ENCODE results near the gene CACNA1E.

Gene CACNA1E

DNA sequence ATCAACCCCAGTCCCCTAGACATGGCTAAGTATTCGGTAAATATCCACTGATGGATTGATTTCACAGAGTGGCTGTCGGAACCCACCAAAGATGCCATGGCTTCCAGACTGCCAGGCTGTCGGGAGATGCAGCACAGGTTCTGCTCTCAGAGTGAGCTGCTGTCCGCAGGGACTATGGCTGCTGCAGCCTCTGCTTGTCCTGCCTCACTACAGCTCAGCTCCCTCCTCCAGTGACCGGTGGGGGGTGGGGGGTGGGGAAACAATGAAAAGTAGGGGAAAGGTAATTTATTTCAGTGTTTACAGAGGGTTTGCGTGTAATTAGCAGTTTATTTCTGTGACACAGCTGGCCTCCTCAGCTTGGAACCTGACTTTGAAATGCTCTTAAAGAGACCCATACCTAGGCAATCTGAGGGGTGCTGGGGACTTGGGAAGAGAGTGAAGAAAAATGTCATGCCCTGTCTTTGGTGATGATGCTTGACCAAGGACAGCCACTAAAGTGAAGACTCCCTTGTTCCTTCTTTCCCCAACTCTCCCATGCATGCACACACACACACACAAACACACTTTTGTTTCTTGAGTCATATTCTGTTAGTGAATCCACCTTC lies 109.0 kb downstream of the CACNA1E start:
- DNase-seq: no peak

DNA sequence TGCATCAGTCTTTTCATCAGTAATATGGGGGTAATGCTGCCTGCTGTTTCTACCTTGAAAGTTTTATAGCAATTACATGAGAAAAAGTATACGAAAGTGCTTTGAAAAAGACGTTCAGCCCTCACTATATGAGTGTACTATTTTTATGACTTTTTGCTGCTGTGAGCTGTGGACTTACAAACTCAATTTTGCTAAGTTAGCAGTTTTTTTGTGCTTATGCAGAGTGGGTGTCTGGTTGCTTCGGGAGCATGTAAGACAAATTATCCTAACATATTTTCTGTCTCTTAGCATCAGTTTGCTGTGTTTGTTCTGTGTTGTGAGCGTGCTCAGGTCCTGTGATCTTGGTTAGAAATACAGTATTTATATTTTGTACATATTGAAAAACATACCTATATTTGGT lies 109.7 kb downstream of the CACNA1E start:
- no peak for DNase-seq

DNA sequence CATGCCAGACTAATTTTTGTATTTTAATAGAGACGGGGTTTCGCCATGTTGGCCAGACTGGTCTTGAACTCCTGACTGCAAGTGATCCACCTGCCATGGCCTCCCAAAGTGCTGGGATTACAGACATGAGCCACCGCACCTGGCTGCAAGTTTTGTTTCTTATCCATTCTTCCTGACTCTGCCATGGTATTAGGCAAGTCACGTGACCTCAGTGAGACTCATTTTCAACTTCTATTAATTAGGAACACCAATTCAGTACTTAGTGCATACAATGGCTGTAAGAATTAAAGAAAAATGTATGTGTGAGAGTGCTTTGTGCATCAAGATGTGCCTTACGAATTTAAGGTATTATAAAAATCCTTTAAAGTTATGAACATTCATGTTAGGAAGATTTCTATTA lies 111.2 kb downstream of the CACNA1E start:
- DNase-seq: no peak

DNA sequence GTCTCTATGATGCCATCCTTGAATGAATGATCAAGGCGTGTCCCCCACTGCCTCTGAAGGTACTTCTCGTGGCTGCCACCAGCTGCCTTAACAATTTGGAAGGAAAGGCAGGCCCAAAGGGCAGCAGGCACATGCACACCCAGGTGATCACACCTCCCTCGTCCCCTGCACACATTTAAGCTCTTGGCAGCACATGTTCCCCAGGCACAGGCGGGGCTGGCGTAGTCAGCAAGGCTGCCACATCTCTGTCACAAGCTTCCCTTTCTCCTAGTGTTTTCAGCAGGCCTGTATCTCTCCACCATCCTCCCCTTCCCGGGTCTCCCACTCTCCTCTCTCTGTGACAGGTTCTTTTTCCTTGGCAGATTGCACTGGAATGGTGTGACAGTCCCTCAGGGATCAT lies 111.9 kb downstream of the CACNA1E start:
- DNase-seq: no peak

DNA sequence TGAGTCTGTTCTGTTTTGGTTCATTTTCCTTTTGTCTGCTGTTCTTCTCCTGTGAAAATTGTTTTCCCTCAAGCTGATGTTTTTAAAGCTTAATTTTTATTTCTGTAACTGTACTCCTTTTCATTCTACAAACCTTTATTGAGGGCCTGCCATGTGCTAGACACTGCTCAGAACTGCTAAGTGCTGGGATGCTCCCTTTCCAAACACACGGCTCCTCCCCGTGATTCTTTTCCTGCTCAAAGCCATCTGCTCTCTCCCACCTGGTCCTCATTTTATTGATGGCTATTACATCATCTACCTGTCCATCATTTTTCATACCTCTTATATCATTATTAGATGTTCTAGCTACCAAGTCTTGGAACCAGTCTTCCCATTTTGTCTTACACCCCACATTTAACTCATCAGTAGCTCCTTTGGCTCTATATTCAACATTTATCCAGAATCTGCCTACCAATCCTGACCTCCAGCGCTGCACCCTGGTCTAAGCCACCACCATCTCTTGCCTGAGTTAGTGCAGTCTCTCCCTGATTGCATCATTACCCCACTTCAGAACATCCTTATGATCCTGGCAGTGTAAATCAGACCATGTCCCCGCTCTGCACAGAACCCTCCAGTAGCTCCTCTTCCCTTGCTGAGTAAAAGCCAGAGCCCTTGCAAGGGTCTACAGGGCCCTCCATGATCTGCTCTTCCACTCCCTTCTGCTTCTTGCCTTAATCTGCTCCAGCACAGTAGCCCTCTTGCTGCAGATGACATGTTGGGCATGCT lies 118.1 kb downstream of the CACNA1E start:
- no peak for DNase-seq

DNA sequence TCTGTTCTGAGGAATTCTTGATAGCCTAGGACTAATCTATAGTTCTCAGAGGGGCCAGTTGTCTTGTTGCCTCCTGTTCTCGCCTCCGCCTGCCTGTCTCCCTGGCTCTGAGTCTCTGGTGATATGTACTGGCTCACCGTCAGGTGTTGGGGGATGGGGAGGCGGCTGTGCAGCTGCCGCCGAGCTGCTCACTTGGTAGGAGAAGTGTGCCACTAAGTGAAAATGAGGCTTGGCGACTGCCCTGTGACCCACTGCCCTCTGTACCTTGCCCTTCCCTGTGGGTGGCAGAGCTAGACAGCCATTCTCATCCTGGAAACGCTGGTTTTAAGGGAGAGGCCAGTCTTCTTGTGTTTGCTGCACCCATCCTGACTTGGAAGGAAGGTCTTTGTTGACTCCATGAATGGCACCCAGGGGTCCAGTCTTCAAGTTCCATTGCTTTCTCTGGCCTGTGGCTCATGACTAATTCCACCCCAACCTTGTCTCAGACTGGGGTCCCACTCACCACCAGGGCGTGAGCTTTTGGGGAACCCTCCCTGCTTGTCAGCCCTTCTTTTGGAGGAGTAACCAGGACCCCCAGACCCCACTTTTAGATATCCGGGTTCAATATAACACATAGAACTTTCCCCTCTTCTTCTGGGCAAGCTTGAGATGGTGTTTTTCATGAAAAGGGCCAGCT lies 120.6 kb downstream of the CACNA1E start:
- DNase-seq: no peak

DNA sequence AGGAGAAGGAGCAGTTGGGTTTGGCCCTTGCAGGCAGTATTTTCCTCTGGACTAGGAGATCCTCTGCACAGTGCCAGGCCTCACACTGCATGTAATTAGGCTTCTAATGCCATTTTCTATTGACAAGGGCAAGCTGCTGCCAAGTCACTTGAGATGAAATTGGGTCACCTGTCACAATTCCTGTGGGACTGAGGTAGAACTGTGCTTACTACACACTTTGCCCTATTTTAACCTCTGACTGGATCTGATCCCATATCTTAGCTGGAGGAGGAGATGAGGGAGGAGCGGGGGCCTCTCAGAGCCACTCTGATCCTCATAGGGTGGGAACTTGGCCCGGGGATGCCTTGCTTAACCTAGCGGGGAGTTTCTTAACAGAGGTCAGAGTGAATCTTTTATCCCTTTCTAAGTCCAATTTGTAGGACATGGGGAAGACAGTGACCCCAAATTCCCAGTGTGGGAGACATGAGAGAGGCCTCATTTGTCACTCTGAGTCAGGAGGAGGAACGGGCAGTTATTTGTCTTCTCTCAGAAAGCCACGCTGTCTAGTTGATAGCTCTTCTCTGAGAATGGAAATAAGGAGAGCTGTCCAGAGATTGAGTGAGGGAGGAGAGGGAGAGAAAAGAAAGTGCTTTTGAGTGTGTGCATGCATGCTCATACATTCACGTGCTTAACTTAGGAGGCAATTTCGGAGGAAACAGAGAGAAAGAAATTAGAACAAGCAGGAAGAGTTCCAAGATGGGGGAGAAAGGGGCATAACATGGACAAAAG lies 121.3 kb downstream of the CACNA1E start:
- DNase-seq: no peak

DNA sequence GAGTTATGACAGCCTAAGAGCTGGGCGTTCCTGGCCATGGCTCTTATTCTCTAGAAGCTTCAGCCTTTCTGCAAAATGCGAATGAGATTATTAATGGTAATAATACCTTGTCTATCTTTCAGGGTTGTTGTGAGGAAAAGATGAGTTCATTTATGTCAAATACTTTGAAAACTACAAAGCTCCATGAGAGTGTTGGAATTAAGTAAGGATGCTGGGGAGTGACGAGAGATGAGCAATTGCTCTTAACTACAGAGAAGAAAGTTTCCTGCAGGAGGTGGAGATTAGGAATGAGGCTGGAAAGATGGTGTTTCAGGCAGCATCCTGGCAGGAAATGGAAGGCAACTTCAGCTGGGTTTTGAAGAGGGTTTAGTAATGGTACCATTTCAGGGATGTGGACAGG lies 124.2 kb downstream of the CACNA1E start:
- DNase-seq: no peak

DNA sequence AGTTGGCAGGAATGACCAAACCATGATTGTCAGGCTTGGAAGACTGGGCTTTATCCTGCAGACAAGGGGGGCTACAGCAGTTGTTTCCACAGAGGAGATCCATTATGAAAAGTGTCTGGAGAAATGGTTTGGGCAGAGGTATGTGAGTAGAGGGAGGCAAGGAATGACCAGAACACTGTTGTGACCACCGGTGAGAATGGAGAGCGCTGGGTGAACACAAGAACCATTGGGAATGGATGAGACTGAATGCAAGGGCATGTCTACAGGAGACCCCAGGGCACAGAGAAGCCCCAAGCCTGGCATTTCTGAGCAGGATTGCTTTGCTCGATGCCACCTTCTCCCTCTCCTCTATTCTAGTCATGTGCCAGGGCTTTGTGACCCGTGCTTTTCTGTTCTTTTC lies 125.1 kb downstream of the CACNA1E start:
- no peak for DNase-seq

DNA sequence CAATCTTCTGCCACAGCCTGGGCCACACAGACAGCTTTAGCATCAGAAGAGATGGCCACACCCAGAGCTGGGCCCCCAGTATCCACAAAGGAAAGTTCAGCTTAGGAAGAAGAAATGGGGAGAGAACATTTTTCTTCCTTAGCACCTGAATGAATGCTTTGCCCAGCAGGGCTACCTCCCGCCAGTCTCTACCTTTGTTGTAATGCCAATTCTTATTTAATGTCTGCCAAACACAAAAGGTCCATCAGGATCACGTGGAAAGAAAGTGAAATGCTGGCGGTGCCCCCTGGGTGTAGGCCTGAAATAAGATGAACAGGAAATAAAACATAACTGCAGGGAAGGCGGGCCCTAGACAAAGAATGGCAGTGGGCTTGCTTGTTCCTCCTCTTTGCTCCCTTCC lies 125.6 kb downstream of the CACNA1E start:
- DNase-seq: no peak

DNA sequence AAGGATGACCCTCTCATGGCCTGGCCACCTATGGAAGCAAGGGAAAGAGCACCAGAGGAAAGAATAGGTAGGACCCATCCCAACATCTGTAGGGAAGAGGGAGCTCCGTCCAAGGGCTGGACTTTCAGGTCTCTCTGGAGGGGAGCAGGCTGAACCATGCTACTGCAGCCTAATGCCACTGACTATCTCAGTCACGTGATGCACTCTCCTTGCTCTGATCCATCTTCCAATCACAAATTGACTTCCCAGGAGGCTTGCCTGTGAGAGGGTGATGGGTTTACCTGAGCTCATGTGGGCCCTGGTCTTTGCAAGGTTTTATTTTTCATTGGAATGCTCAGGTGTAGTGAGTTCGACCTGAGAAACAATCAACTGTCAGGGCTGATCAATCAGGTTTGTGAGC lies 128.8 kb downstream of the CACNA1E start:
- no peak for DNase-seq

DNA sequence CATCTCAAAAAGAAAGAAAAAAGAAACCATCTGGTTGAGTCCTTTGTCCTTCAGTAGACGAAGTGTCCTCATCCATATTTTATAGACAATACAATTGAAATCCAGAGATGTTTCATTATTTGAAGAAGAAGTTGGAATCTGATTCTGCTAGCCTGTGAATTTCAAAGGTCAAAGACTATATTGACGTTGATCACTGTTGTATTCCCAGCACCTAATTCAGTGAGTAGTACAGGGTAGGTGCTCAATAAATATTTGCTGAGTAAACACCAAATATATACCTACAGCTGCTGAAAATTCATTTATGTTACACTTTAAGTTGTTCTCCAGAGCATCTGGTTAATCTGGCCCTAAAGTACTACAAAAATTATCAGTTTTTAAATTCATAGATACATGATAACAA lies 135.2 kb downstream of the CACNA1E start:
- DNase-seq: no peak

DNA sequence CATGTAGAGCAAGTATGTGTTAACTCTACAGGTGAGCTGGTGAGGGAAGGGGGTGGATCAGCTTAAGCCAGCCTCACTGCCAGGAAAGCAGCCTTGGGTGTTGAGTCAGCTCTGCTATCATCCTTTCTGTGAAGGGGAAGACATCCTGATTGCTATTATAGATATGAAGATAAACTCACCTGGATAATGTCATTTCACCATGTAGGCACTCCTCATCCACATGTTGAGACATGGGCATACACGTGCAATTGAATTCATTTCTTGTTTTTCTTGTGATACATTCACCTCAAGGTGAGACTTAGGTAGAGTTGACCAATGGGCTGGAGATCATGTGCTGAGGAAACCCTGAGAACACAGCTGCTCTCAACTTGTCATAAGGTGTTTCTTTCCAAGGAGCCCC lies 136.9 kb downstream of the CACNA1E start:
- no peak for DNase-seq

DNA sequence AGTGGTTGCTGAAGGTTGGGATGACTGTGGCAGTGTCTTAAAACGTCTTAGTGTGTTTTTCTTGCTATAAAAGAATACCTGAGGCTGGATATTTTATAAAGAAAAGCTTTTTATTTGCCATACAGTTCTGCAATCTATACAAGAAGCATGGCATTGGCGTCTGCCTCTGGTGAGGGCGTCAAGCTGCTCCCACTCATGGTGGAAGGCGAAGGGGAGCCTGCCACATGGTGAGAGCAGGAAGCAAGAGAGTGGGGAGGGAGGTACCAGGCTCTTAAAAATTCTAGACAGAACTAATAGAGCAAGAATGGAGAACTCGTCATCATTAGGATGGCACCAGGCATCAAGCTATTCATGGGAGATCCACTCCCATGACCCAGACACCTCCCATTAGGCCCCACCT lies 140.5 kb downstream of the CACNA1E start:
- DNase-seq: no peak

DNA sequence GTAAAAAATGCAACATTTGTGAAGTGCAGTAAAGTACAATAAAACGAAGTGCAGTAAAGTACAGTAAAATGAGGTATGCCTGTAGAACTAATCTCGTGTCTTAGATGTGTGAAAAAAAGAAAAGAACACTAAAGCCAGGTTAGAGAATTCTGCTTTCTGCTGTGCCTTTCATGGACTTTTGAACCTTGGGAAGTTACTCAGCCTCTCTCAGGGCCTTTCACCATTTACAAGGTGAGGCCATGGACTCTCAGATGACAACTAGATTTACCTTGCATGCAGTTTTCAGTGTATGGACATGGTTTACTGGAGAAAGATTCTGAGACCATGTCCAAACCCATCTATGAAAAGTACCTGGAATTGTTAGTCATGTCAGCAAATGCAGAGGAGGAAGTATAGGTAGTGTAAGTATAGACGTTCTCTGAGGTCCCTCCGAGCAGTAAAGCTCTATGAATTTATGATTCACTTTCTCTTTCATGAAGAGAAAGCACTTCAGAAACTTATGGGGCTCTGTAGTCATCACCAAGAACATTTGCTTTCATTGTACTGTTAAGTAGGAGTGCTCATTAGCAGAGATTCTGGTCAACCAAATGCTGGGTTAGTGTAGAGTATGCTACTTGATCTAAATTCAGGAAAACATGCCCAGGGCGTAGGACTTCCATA lies 143.1 kb downstream of the CACNA1E start:
- DNase-seq: no peak

DNA sequence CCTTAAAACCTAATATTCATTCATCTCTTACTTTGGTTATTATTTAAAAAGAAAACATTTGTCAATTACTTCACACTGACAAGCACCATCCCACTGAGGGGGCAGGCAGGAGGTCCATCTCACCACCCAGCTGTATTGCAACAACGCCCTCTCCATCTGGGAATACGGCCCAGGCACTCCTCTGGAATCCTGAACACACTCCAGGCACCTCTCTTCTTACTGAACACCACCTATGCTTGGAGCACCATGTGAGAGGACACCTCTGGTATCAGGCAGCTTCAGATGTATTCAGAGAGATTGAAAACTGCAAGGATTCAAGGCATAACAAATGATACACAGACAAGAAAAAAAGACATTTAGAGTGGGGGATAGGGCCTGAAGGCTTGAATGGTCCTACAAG lies 147.1 kb downstream of the CACNA1E start:
- no peak for DNase-seq

DNA sequence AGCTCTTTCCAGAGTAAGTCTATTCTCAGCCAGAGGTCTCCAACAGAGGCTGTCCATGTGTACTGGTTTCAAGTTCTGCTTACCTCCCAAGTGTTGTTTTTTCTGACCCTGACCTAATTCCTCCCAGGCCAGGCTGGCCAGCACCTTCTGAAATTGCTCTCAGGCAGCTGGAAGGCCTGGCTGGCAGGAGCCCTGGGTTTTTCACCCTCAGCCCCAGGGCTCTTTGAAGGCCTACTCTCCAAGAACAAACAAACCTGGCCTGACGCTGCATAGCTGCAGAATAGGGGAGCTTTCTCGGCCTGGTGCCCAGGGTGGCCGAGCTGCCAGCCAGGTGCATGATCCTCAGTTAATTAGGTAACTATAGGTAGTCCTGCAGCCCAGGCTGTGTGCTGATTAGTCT lies 147.5 kb downstream of the CACNA1E start:
- DNase-seq: no peak

DNA sequence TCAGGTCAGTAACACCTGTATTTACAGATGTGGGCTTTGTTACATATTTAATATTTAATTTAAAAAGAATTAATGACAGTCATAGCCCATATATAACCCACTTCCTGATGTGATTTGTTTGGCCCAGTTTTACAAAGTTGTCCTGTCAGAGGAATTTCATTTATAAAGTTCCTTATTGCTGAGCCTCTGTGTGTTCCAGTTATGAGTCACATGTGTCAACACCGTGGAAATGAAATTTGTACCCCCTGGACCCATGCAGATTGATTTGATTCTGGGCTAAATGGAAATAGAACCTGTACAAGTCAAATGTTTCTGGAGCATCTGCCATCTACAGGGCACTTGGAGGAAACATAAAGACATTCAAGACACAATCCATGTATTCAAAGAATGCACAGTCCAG lies 149.2 kb downstream of the CACNA1E start:
- no peak for DNase-seq

DNA sequence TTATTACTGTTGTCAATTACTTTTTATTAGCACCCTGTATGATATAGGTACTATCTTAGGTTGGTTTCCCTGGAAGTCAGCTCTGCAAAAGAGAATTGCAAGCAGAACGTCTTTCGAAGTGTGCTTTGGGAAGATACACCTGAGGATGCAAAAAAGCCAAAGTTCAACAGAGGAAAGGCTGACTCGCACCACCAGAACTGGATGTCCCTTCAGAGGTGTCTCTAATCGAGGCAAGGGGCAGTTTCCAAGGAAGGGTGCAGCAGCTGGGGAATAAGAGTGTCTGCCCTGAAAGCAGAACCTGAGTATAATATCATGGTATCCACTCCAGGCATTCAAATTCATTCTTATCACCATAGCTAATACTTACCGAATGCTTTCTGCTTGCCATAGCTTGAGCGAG lies 149.6 kb downstream of the CACNA1E start:
- DNase-seq: no peak

DNA sequence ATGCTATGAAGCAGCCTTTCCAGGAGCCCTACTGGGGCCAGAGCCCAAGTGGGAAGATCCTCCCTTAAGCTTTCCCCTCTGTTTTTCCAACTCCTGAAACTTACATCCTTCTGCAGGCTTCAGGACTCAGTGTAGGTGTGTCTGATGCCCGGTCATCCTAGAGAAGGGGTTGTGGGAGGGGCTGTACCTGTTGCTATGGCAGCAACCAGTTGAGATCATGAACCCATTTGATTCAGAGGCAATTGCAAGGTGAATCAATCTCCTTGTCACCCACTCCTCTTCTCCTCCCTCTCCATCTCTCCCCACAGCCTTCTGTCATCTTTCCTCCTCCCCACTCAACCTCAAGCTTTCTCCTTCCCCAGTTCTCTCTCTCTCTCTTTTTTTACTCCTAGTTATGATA lies 151.8 kb downstream of the CACNA1E start:
- no peak for DNase-seq

DNA sequence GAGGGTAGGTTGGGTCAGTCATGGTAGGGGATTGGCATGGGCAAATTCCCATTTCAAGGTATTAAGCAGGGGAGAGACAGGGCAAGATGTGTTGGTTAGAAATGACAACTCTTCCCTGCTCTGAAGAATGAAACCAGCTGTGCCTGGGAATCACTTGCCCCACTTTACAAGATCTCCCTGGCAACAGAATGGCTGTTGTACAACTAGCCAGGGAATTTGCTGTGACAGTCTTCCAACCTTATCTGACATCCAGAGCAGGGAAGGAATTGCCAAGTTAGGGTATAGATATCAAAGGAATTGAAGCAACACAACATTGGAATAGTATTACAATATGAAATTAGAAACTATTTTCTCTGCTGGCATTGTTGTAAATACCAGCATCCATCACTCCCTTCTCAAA lies 154.7 kb downstream of the CACNA1E start:
- DNase-seq: no peak

DNA sequence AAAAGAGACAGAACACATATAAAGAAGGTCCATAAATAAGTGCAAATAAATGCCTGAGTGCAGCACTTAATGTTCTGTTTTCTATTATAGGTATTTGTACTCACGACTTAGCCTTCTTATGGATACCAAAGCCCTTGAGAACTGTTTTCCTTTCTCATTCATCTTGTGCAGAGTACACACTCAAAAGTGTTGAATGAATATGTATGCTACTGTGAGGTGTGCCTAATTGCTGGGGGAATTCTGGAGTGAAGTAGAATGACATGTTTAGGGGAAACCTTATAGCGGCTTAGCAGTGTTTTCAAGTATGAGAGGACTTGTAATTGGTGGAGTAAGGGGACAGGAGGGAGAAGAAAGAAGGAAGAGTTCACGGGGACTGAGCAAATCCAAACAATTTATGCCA lies 157.6 kb downstream of the CACNA1E start:
- no peak for DNase-seq

DNA sequence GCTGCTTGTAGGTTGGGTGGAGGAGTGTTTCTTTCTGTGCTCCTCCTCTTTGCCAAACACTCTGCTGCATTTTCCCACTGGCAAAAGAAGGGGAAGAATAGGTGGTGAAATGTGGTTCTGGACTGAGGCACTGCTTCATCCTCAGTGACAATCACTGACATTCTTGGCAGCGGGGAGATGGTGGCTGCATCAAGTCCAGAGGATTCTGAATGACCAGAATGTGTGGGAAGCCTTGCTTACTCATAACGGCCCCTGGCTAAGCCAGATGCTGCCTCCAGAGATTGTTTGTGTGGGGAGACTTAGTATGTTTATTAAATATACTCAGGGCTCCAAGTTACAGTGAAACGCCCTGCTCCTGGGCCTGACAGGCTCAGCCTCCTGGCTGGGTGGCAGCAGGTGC lies 160.3 kb downstream of the CACNA1E start:
- DNase-seq: no peak

Data from stimulated activated naive CD4-positive, alpha-beta T cell (primary cell).